T follicular helper cell (primary cell): ENCODE results near the gene PPP1R1A.

Source experiments
- DNase-seq: peaks from one replicate; pipeline ENCODE4 v3.0.0-alpha.2; 2020; ENCODE audit warnings: low read depth

PPP1R1A gene

DNA sequence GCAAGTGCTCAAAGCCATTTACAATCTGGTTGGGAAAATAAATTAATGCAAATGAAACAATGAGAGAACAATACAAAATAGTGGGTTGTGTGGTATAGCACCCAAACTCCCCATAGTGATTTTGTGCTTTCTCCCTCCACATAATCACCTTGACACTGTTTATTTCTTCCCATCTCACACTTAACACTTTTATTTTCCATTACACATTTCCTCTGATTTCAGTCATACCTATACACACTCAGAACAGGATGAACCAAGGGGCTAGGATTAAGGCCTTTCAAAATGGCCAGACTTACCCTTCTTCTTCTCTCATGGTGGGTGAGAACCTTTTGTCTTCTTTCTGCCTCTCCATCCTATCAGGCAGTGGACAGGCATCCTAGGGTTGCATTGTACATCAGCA lies 53.0 kb downstream of the PPP1R1A start:
- no peak for DNase-seq

DNA sequence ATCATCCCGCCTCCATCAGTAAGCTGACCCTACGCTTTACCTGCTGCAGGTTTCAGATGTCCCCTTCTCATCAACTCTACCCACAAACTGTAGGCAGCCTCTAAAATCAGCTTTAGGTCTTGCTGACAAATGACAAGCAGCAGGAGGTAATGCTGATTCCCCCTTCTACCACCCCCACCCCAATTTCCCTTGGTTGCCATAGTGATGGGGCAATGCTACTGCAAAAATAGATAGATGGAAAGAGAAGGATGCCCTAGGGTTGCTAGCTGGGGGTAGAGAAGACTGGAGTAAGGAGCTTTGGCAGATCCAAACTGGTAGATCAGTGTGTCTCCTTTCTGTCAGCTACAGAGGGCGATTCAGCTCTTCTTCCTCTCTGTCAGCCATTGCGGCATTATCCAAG lies 58.9 kb downstream of the PPP1R1A start:
- no peak for DNase-seq
